ENCODE results near the gene CLBA1. TPM values are rescaled to one million over a fixed set of nuclear protein-coding genes. Genes with fewer than 3 reads are reported as not detected.

CLBA1 gene
- total RNA-seq, 4 donors from 2014 or later: 16.8 to 31.6 (median 20.9) TPM

DNA sequence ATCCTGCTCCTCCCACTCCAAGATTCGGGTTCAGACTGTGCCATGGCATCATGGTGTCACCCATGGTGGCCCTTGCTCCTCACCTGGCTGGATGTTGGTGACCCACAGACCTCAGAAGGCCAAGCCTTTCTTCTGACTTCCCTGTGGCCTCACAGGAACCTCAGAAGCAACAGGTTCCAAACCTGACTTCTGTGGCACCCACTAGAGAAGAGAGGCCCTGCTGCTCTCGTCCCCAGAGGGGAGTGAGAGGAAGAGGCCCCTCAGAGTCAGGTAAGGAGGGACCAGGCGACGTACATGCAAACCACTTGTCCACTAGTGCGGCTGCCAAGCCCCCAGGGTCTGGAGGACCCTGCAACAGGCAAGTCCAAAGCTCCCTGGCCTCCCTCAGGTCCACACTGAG is 10.4 kb downstream of the CLBA1 start:
- no peak overlapping the region for H3K27ac ChIP-seq
- H3K4me3 ChIP-seq (replicated peaks in 1 of 3): no peak overlapping the region
- TF ChIP-seq POLR2A (IDR thresholded peaks at IDR 0.05): no peak
- no peak for TF ChIP-seq CTCF (IDR thresholded peaks at IDR 0.05)
- intact Hi-C loops (cut with DNase I): no loop called here
- 75 to 98% methylated on average over 1 to 5 of the region's 5 CpGs for WGBS, 2 donors
- H3K36me3 ChIP-seq: peaks cover 37 to 39% of the 10 kb centered on the region in 2 donors
- no peaks in the 10 kb centered on the region for H3K27me3 ChIP-seq
- H3K4me1 ChIP-seq: no peaks in the 10 kb centered on the region
- H3K9me3 ChIP-seq: no peaks in the 10 kb centered on the region
- DNase-seq: no peak

GRCh38 chr14:104996483-104996882 is 10.9 kb downstream of the CLBA1 start:
- WGBS, 2 donors: 89 to 94% methylated on average over 13 of the region's 13 CpGs
- Histone ChIP-seq H3K4me1 (no peaks in the 10 kb centered on the region), H3K36me3 (peaks cover 36 to 37% of the 10 kb centered on the region in 2 donors), H3K27me3 (no peaks in the 10 kb centered on the region), H3K9me3 (no peaks in the 10 kb centered on the region), H3K4me3 (replicated peaks in 1 of 3) (no peak overlapping the region), H3K27ac (no peak overlapping the region)
- DNase-seq: no peak
- no peak for TF ChIP-seq POLR2A (IDR thresholded peaks at IDR 0.05)
- no peak for TF ChIP-seq CTCF (IDR thresholded peaks at IDR 0.05)
- intact Hi-C loops (cut with DNase I): no loop called here

DNA sequence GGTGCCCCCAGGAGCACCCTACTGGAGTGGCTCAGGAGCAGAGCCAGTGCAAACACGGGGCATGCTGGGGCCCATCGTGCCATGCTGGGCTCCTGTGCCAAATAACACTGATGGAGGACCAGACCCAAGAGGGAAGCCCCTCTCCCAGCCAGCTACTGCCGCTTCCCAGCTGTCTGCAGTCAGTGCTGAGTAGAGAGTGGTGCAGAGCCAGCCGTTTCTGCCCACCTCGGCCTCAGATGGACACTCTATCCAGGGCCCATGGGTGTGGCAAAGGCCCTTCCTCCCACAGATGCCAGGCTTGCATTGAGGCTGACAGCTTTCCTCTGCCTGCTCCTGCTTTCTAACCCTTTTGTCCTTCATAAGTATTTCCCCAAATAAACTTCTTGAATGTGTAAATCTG is 13.2 kb downstream of the CLBA1 start:
- TF ChIP-seq CTCF (IDR thresholded peaks at IDR 0.05) (no peak), POLR2A (IDR thresholded peaks at IDR 0.05) (no peak)
- DNase-seq: no peak
- H3K9me3 ChIP-seq: no peaks in the 10 kb centered on the region
- intact Hi-C loops (cut with DNase I): no loop called here
- no peak overlapping the region for H3K4me3 ChIP-seq (replicated peaks in 1 of 3)
- 93% methylated on average over 2 to 5 of the region's 5 CpGs for WGBS, 2 donors
- H3K27me3 ChIP-seq: no peaks in the 10 kb centered on the region
- peaks cover 15 to 16% of the 10 kb centered on the region in 2 donors for H3K36me3 ChIP-seq
- H3K27ac ChIP-seq: no peak overlapping the region
- no peaks in the 10 kb centered on the region for H3K4me1 ChIP-seq

DNA sequence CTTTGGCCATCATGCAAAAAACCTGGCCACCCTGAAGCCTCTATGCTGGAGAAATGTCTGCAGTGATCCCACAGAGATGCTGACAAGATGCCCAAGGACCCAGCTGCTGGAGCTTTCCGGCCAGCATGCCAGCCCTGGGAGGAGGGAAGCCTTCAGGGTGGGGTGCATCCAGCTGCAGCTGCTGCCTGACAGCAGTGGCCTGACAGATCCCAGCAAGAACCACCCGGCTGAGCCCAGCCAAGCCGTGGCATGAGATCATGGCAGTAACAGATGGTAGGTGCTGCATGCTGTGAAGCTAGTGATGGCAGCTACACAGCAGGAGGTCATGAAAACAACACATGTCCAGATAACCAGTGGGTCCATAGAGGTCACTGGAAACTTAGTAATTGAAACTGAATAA is 13.8 kb downstream of the CLBA1 start:
- WGBS, 2 donors: 93 to 100% methylated on average over 3 of the region's 3 CpGs
- TF ChIP-seq POLR2A (IDR thresholded peaks at IDR 0.05) (no peak), CTCF (IDR thresholded peaks at IDR 0.05) (no peak)
- no peaks in the 10 kb centered on the region for H3K27me3 ChIP-seq
- H3K9me3 ChIP-seq: no peaks in the 10 kb centered on the region
- DNase-seq: no peak
- intact Hi-C loops (cut with DNase I): no loop called here
- no peak overlapping the region for H3K4me3 ChIP-seq (replicated peaks in 1 of 3)
- H3K36me3 ChIP-seq: peaks cover 10 to 13% of the 10 kb centered on the region in 2 donors
- no peak overlapping the region for H3K27ac ChIP-seq
- H3K4me1 ChIP-seq: no peaks in the 10 kb centered on the region

- H3K4me1 ChIP-seq: no peaks in the 10 kb centered on the region
- no peaks in the 10 kb centered on the region for H3K9me3 ChIP-seq
- H3K27ac ChIP-seq: no peak overlapping the region
- H3K4me3 ChIP-seq (replicated peaks in 1 of 3): no peak overlapping the region
- no peaks in the 10 kb centered on the region for H3K27me3 ChIP-seq
- no peak for DNase-seq
- H3K36me3 ChIP-seq: peaks cover 0 to 5% of the 10 kb centered on the region in 2 donors
- no peak for TF ChIP-seq CTCF (IDR thresholded peaks at IDR 0.05)
- intact Hi-C loops (cut with DNase I): no loop called here
- 90% methylated on average over 8 to 18 of the region's 20 CpGs for WGBS, 2 donors
Observed at GRCh38 chr14:105005329-105005928, 19.8 kb downstream of the CLBA1 start.
